Measurements from ENCODE around the gene RNF215. TPM values are rescaled to one million over a fixed set of nuclear protein-coding genes. Genes with fewer than 3 reads are reported as not detected.

RNF215 gene
- total RNA-seq, 1 experiment from 2014 or later: 12.8 TPM

DNA sequence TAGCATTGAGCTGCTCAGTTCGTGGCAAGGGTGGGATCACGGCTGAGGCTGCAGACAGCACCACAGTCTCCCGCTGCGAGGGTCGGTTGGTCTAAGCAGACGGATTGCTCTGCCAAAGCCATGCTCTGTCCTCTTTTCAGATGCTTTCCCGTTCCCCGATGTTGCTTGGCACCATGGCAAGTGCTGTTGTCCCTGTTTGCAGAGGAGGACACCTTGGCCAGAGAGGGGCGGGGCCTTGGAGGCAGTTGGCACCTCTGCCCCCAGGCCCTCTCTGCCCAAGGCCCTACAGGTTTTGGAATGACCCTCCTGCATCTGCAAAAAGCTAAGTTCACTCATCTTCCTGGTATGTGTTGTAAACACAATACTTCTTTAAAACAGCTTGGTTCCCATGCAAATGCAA, 18.8 kb downstream of the RNF215 start:
- peaks cover 14% of the 10 kb centered on the region for H3K36me3 Mint-ChIP-seq (ENCODE audit: insufficient read depth, unreplicated experiment)
- CTCF ChIA-PET: interaction anchor here (1.0 kb wide), 2 partner anchors 19 to 42 kb away, joined by 3 to 4 read pairs; partner anchors contain the start of genes RNF215 and TBC1D10A
- no peak overlapping the region for H3K4me3 Mint-ChIP-seq (ENCODE audit: unreplicated experiment)
- Histone ChIP-seq H3K9me3 (no peaks in the 10 kb centered on the region), H3K4me1 (no peaks in the 10 kb centered on the region), H3K4me3 (ENCODE audit: low read depth, low read length) (no peak overlapping the region), H3K36me3 (ENCODE audit: control insufficient read depth, insufficient read depth, low read length) (no peaks in the 10 kb centered on the region; the same call in 1 of the 2 replicates), H3K27me3 (replicated peaks; ENCODE audit: control insufficient read depth, insufficient read depth, low read length) (no peaks in the 10 kb centered on the region)
- TF ChIP-seq, protein P1, sequence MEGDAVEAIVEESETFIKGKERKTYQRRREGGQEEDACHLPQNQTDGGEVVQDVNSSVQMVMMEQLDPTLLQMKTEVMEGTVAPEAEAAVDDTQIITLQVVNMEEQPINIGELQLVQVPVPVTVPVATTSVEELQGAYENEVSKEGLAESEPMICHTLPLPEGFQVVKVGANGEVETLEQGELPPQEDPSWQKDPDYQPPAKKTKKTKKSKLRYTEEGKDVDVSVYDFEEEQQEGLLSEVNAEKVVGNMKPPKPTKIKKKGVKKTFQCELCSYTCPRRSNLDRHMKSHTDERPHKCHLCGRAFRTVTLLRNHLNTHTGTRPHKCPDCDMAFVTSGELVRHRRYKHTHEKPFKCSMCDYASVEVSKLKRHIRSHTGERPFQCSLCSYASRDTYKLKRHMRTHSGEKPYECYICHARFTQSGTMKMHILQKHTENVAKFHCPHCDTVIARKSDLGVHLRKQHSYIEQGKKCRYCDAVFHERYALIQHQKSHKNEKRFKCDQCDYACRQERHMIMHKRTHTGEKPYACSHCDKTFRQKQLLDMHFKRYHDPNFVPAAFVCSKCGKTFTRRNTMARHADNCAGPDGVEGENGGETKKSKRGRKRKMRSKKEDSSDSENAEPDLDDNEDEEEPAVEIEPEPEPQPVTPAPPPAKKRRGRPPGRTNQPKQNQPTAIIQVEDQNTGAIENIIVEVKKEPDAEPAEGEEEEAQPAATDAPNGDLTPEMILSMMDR (IDR thresholded peaks at IDR 0.05; ENCODE audit: insufficient read depth in 1 of 2, low read depth in 1 of 2, low read length in 1 of 2, severe bottlenecking in 1 of 2, unreplicated experiment in 1 of 2): no peak
- no peaks in the 10 kb centered on the region for H3K27me3 Mint-ChIP-seq (ENCODE audit: insufficient read depth, unreplicated experiment)
- no peaks in the 10 kb centered on the region for H3K9me3 Mint-ChIP-seq (ENCODE audit: unreplicated experiment)
- intact Hi-C loops (cut with micrococcal nuclease; ENCODE audit: unreplicated experiment): no loop called here
- no peak for DNase-seq
- POLR2A ChIA-PET: interaction anchor here (0.6 kb wide), 1 partner anchor 251 kb away, joined by 4 read pairs; no protein-coding TSS in a partner anchor
- no peaks in the 10 kb centered on the region for H3K4me1 Mint-ChIP-seq (ENCODE audit: low read depth, unreplicated experiment)
- H3K27ac Mint-ChIP-seq (ENCODE audit: unreplicated experiment): no peak overlapping the region
- BruUV-seq (replicated peaks): no TSS peak

DNA sequence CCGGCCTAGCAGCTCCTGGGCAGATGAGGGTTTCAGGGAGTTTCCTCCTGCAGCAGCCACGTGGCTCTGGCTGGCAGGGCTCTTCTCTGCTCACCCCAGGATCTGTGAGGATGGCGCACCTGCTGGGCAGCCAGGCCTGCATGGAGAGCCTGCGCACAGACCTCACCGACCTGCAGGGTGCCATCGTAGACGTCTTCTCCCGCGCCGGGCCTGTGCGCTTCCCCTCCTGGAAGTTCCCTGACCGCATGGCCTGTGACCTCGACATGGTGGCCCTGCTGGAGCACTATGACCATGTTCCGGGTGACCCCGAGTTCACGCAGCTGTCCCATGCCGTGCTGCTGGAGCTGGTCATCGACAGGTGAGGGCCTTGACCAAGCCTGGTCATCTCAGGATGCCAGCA, 21.3 kb downstream of the RNF215 start:
- Histone ChIP-seq H3K9me3 (no peaks in the 10 kb centered on the region), H3K4me3 (ENCODE audit: low read depth, low read length) (no peak overlapping the region), H3K4me1 (no peaks in the 10 kb centered on the region), H3K36me3 (ENCODE audit: control insufficient read depth, insufficient read depth, low read length) (no peaks in the 10 kb centered on the region; the same call in 1 of the 2 replicates), H3K27me3 (replicated peaks; ENCODE audit: control insufficient read depth, insufficient read depth, low read length) (no peaks in the 10 kb centered on the region)
- H3K9me3 Mint-ChIP-seq (ENCODE audit: unreplicated experiment): no peaks in the 10 kb centered on the region
- ChIA-PET POLR2A (no interaction called here), CTCF (no interaction called here)
- H3K27me3 Mint-ChIP-seq (ENCODE audit: insufficient read depth, unreplicated experiment): no peaks in the 10 kb centered on the region
- no TSS peak for BruUV-seq (replicated peaks)
- peaks cover 6% of the 10 kb centered on the region for H3K36me3 Mint-ChIP-seq (ENCODE audit: insufficient read depth, unreplicated experiment)
- intact Hi-C loops (cut with micrococcal nuclease; ENCODE audit: unreplicated experiment): no loop called here
- no peak overlapping the region for H3K27ac Mint-ChIP-seq (ENCODE audit: unreplicated experiment)
- TF ChIP-seq, protein P1 (IDR thresholded peaks at IDR 0.05; ENCODE audit: insufficient read depth in 1 of 2, low read depth in 1 of 2, low read length in 1 of 2, severe bottlenecking in 1 of 2, unreplicated experiment in 1 of 2): no peak
- H3K4me3 Mint-ChIP-seq (ENCODE audit: unreplicated experiment): no peak overlapping the region
- H3K4me1 Mint-ChIP-seq (ENCODE audit: low read depth, unreplicated experiment): peaks cover 5% of the 10 kb centered on the region
- DNase-seq: no peak

- ChIA-PET POLR2A (no interaction called here), CTCF (interaction anchor here (0.7 kb wide), 1 partner anchor 64 kb away, joined by 5 read pairs; no protein-coding TSS in a partner anchor)
- intact Hi-C loops (cut with micrococcal nuclease; ENCODE audit: unreplicated experiment): no loop called here
- Mint-ChIP-seq H3K27ac (ENCODE audit: unreplicated experiment) (no peak overlapping the region), H3K27me3 (ENCODE audit: insufficient read depth, unreplicated experiment) (no peaks in the 10 kb centered on the region), H3K9me3 (ENCODE audit: unreplicated experiment) (no peaks in the 10 kb centered on the region), H3K4me1 (ENCODE audit: low read depth, unreplicated experiment) (peaks cover 10% of the 10 kb centered on the region), H3K36me3 (ENCODE audit: insufficient read depth, unreplicated experiment) (peaks cover 9% of the 10 kb centered on the region), H3K4me3 (ENCODE audit: unreplicated experiment) (no peak overlapping the region)
- no peaks in the 10 kb centered on the region for H3K27me3 ChIP-seq (replicated peaks; ENCODE audit: control insufficient read depth, insufficient read depth, low read length)
- H3K4me1 ChIP-seq: no peaks in the 10 kb centered on the region
- H3K9me3 ChIP-seq: no peaks in the 10 kb centered on the region
- no peak overlapping the region for H3K4me3 ChIP-seq (ENCODE audit: low read depth, low read length)
- TF ChIP-seq, protein P1 (IDR thresholded peaks at IDR 0.05; ENCODE audit: insufficient read depth in 1 of 2, low read depth in 1 of 2, low read length in 1 of 2, severe bottlenecking in 1 of 2, unreplicated experiment in 1 of 2): no peak
- H3K36me3 ChIP-seq (ENCODE audit: control insufficient read depth, insufficient read depth, low read length): no peaks in the 10 kb centered on the region
- DNase-seq: no peak
- BruUV-seq (replicated peaks): no TSS peak
These were observed 24.4 kb downstream of the RNF215 start for GRCh38 chr22:30362651-30363281.

All from Caco-2 (cell line).